Measurements from ENCODE around the gene FERMT2.

FERMT2 gene

GRCh38 chr14:52987514-52987913 is 36.7 kb upstream of the FERMT2 start:
- TF ChIP-seq CTCF (IDR thresholded peaks at IDR 0.05; ENCODE audit: low read depth, low read length) = no peak
- H3K4me3 ChIP-seq (replicated peaks in 1 of 2; ENCODE audit: low read depth in 2 of 2, low read length in 2 of 2) = no peak overlapping the region
- peak in 1 of 2 donors; percentile 25 for DNase-seq (ENCODE audit: low read depth in 2 of 2)

GRCh38 chr14:52987042-52987441 is 36.2 kb upstream of the FERMT2 start:
- DNase-seq (ENCODE audit: low read depth in 2 of 2) = no peak
- no peak for TF ChIP-seq CTCF (IDR thresholded peaks at IDR 0.05; ENCODE audit: low read depth, low read length)
- no peak overlapping the region for H3K4me3 ChIP-seq (replicated peaks in 1 of 2; ENCODE audit: low read depth in 2 of 2, low read length in 2 of 2)

GRCh38 chr14:52977798-52978197 is 26.9 kb upstream of the FERMT2 start:
- no peak for DNase-seq (ENCODE audit: low read depth in 2 of 2)
- no peak overlapping the region for H3K4me3 ChIP-seq (replicated peaks in 1 of 2; ENCODE audit: low read depth in 2 of 2, low read length in 2 of 2)
- no peak for TF ChIP-seq CTCF (IDR thresholded peaks at IDR 0.05; ENCODE audit: low read depth, low read length)

GRCh38 chr14:52974406-52974805 is 23.6 kb upstream of the FERMT2 start:
- peak in 1 of 2 donors; percentile 30 for DNase-seq (ENCODE audit: low read depth in 2 of 2)
- no peak for TF ChIP-seq CTCF (IDR thresholded peaks at IDR 0.05; ENCODE audit: low read depth, low read length)
- no peak overlapping the region for H3K4me3 ChIP-seq (replicated peaks in 1 of 2; ENCODE audit: low read depth in 2 of 2, low read length in 2 of 2)

GRCh38 chr14:52961060-52961639 is 10.3 kb upstream of the FERMT2 start:
- H3K4me3 ChIP-seq (replicated peaks in 1 of 2; ENCODE audit: low read depth in 2 of 2, low read length in 2 of 2) = no peak overlapping the region
- peak; percentile 80 to 82 for DNase-seq (ENCODE audit: low read depth in 2 of 2)
- TF ChIP-seq CTCF (IDR thresholded peaks at IDR 0.05; ENCODE audit: low read depth, low read length) = peak; percentile 66

GRCh38 chr14:52960627-52961026 is 9.8 kb upstream of the FERMT2 start:
- no peak for DNase-seq (ENCODE audit: low read depth in 2 of 2)
- TF ChIP-seq CTCF (IDR thresholded peaks at IDR 0.05; ENCODE audit: low read depth, low read length) = no peak
- H3K4me3 ChIP-seq (replicated peaks in 1 of 2; ENCODE audit: low read depth in 2 of 2, low read length in 2 of 2) = no peak overlapping the region
